Lower leg skin (tissue), 4 donors: ENCODE results near the gene RAB3GAP1. TPM values are rescaled to one million over a fixed set of nuclear protein-coding genes. Genes with fewer than 3 reads are reported as not detected.

ENCODE experiments used
- DNase-seq, 2 donors: peaks; one replicate each; pipeline ENCODE4 v3.0.0-alpha.2; 2019; ENCODE audit warnings: low spot score in 2 of 2
- H3K4me3 ChIP-seq: fragments of 200-600 bp; sonication (generic); 2 replicates; pipeline ENCODE4 v1.5.1; 2017; ENCODE audit warnings: mild to moderate bottlenecking, low read depth; ENCODE audit not compliant: poor library complexity, severe bottlenecking
- POLR2A ChIP-seq, 2 donors: fragments of 450-650 bp; IDR thresholded peaks; one replicate each; pipeline ENCODE4 v1.6.1; 2016 to 2017; ENCODE audit warnings: antibody characterized with exemption in 2 of 2, mild to moderate bottlenecking in 1 of 2, moderate library complexity in 1 of 2
- WGBS, 2 donors: methylation state at CpG; one replicate each; pipeline ENCODE4 v1.1.5; 2018; 5-methylcytosine and 5-hydroxymethylcytosine counted together
- intact Hi-C: fragments of 100-400 bp; cut with DNase I; formaldehyde crosslinking; loops from one replicate; pipeline ENCODE4 v1.15.0; 2023; ENCODE audit warnings: low total_unique reads
- total RNA-seq, 4 donors: library from RNA; depleted of rRNA; stranded (reverse); fragments of >200 nt; gene quantifications; one replicate each; pipeline ENCODE4 v1.1.0, GENCODE V29; 2016
- TF ChIP-seq, protein P1 (sequence below), 3 donors: fragments of 450-650 bp; IDR thresholded peaks; one replicate each; pipeline ENCODE4 v1.5.1; 2016; ENCODE audit warnings: antibody characterized with exemption in 3 of 3, mild to moderate bottlenecking in 3 of 3, moderate library complexity in 2 of 3

The RAB3GAP1 gene
- total RNA-seq, 4 donors from 2014 or later = 50.8 to 57.5 (median 52.4) TPM

DNA sequence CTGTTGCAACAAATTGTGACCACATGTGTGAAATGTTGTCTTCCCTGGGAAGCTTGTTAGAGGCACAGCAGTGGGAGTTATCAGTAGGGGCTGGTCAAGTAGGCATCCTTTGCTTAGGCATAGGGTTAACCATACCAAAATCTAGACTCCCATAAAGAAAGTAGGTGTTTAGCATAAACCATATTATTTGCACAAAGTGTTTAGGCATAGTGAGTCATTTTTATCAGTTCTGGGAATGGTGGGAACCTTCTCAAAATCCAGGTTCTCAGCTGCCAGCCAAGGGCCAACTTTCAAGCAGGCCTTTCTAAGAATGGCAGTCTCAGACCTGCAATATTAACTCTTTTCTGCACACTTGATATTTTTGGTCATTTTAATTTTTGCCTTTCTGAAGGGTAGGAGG is 88.5 kb downstream of the RAB3GAP1 start:
- H3K4me3 ChIP-seq = no peak overlapping the region
- TF ChIP-seq POLR2A (IDR thresholded peaks at IDR 0.05) = no peak
- TF ChIP-seq, protein P1, sequence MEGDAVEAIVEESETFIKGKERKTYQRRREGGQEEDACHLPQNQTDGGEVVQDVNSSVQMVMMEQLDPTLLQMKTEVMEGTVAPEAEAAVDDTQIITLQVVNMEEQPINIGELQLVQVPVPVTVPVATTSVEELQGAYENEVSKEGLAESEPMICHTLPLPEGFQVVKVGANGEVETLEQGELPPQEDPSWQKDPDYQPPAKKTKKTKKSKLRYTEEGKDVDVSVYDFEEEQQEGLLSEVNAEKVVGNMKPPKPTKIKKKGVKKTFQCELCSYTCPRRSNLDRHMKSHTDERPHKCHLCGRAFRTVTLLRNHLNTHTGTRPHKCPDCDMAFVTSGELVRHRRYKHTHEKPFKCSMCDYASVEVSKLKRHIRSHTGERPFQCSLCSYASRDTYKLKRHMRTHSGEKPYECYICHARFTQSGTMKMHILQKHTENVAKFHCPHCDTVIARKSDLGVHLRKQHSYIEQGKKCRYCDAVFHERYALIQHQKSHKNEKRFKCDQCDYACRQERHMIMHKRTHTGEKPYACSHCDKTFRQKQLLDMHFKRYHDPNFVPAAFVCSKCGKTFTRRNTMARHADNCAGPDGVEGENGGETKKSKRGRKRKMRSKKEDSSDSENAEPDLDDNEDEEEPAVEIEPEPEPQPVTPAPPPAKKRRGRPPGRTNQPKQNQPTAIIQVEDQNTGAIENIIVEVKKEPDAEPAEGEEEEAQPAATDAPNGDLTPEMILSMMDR (IDR thresholded peaks at IDR 0.05) = no peak
- no peak for DNase-seq
- intact Hi-C loops = no loop called here

DNA sequence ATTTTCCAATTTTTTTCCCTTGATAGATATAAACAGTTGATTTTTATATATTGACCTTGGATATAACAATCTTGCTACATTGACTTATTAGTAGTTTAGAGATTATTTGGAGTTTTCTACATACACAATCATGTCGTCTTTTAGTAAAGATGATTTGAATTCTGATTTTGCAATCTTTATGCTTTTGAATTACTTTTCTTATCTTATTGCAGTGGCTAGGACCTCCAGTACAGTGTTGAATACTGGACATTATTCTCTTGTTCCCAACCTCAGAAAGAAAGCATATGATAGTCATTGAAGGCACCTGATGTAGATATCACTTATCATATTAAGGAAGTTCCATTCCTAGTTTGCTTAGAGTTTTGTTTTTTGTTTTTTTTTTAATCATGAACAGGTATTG is 90.2 kb downstream of the RAB3GAP1 start:
- TF ChIP-seq, protein P1 (IDR thresholded peaks at IDR 0.05) = no peak
- no peak for TF ChIP-seq POLR2A (IDR thresholded peaks at IDR 0.05)
- 100% methylated on average over 1 of the region's 1 CpG for WGBS, 2 donors
- H3K4me3 ChIP-seq = no peak overlapping the region
- intact Hi-C loops = no loop called here
- no peak for DNase-seq

DNA sequence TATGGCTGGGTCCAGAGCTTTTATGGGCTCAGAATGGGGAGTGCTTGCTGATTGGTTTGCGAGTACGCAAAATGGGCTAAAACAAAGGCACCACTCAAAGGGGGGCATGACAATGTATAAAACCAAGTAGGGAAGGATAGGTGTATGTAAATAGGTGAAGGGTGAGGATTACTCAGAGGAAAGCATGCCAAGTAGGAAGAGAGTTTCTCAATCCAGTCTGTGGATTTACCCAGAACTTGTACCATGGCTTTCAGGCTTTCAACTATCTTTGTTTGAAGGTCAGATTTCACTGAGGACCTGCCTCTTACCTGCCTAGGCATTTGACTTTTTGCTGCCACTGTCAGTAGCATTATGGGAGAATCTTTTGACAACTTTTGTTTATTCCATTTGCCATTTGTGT is 92.3 kb downstream of the RAB3GAP1 start:
- H3K4me3 ChIP-seq = no peak overlapping the region
- 96 to 98% methylated on average over 2 of the region's 2 CpGs for WGBS, 2 donors
- DNase-seq = no peak
- intact Hi-C loops = no loop called here
- no peak for TF ChIP-seq POLR2A (IDR thresholded peaks at IDR 0.05)
- TF ChIP-seq, protein P1 (IDR thresholded peaks at IDR 0.05) = no peak

DNA sequence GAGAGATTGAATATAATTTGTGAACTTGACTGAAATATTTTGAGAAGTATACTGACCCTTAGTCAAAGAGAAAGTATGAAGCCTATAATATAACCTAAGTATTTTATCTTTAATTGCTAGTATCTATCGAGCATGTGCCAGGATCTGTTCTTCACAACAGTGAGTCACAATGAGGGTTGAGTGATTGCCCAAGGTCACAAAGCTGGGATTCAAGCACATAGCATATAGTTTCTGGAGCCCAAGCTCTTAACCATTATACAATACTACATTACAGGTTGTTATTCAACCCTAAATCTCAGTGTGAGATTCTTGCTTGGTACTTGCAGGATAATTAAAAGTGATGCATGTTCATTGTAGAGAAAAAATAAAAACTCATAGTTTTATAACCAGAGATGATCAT is 97.2 kb downstream of the RAB3GAP1 start:
- TF ChIP-seq, protein P1 (IDR thresholded peaks at IDR 0.05) = no peak
- TF ChIP-seq POLR2A (IDR thresholded peaks at IDR 0.05) = no peak
- 62 to 63% methylated on average over 1 of the region's 1 CpG for WGBS, 2 donors
- intact Hi-C loops = no loop called here
- no peak overlapping the region for H3K4me3 ChIP-seq
- no peak for DNase-seq

DNA sequence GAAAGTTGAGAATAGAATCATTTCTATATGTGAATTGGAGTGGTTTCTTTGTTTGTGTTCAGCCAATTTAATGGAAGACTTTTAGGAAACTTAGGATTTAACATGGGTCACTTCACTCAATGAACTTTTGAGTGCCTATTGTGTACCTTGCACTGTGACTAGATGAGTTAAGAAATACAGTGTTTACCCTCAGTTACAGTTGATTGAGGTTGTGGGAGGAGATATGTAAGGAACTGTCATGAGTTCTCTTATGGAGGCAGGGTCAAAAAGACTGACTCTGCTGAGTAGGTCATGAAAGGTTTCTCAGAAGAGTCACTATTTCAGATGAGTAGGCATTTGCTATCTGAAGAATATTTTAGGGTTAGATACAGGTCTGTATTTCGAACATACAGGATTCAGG is 98.6 kb downstream of the RAB3GAP1 start:
- no peak overlapping the region for H3K4me3 ChIP-seq
- no peak for TF ChIP-seq POLR2A (IDR thresholded peaks at IDR 0.05)
- TF ChIP-seq, protein P1 (IDR thresholded peaks at IDR 0.05) = no peak
- DNase-seq = no peak
- 85 to 94% methylated on average over 1 of the region's 1 CpG for WGBS, 2 donors
- intact Hi-C loops = no loop called here

DNA sequence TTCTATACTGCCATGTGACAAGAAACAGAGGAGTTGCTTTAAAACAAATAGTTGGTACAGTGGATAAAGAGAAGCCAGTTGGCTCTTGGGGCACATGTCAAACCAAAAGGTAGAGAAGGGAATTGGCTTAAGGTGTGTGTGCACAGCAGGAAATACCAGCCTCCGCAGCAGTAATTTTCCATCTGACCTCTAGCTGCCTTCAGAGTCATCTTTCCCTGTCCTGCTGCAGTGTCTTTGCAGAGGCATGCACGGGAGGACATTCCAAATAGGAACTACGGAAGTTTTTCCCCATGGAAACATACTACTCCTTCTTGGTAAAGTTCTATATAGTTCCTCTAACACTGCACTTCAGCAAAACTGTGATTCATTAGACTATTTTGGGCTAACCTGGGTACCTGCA is 99.5 kb downstream of the RAB3GAP1 start:
- TF ChIP-seq, protein P1 (IDR thresholded peaks at IDR 0.05) = no peak
- no peak for TF ChIP-seq POLR2A (IDR thresholded peaks at IDR 0.05)
- 79 to 97% methylated on average over 3 of the region's 3 CpGs for WGBS, 2 donors
- H3K4me3 ChIP-seq = no peak overlapping the region

More for the DNA sequence above, 99.5 kb downstream of the RAB3GAP1 start:
- no peak for DNase-seq
- intact Hi-C loops = no loop called here
